HEK293T (cell line): ENCODE data around the gene FAAP20.

ENCODE experiments used
- CTCF ChIA-PET: fragments of 350-600 bp; formaldehyde crosslinking; extraction: SDS; loops from one replicate; lab custom pipeline; 2021; ENCODE audit warnings: antibody characterized with exemption, inconsistent platforms; lab: Yijun Ruan, JAX
- POLR2A ChIA-PET: fragments of 350-600 bp; formaldehyde crosslinking; extraction: SDS; loops from one replicate; lab custom pipeline; 2020; ENCODE audit warnings: antibody characterized with exemption, inconsistent platforms; lab: Yijun Ruan, JAX
- DNase-seq: peaks from one replicate; pipeline ENCODE4 v3.0.0; 2012; ENCODE audit warnings: mixed read lengths; ENCODE audit errors: extremely low spot score
- ARNT ChIP-seq: fragments of 450-650 bp; IDR thresholded peaks from 2 replicates; pipeline ENCODE4 v1.6.1; 2017; ENCODE audit warnings: mild to moderate bottlenecking
- BHLHE40 ChIP-seq: fragments of 450-650 bp; IDR thresholded peaks from 2 replicates; pipeline ENCODE4 v1.6.1; 2016; ENCODE audit warnings: mild to moderate bottlenecking, moderate library complexity, borderline replicate concordance
- CTBP1 ChIP-seq: fragments of 450-650 bp; IDR thresholded peaks from 2 replicates; pipeline ENCODE4 v1.6.1; 2016; ENCODE audit warnings: borderline replicate concordance
- ELF4 ChIP-seq: fragments of 450-650 bp; IDR thresholded peaks from 2 replicates; pipeline ENCODE4 v1.6.1; 2017; ENCODE audit warnings: antibody characterized with exemption
- FOXA1 ChIP-seq: fragments of 450-650 bp; IDR thresholded peaks from 2 replicates; pipeline ENCODE4 v1.6.1; 2016; ENCODE audit warnings: mild to moderate bottlenecking
- FOXK2 ChIP-seq: fragments of 450-650 bp; IDR thresholded peaks from 2 replicates; pipeline ENCODE4 v1.6.1; 2016; ENCODE audit warnings: mild to moderate bottlenecking
- FOXM1 ChIP-seq: fragments of 450-650 bp; IDR thresholded peaks from 2 replicates; pipeline ENCODE4 v1.6.1; 2017; ENCODE audit warnings: mild to moderate bottlenecking, borderline replicate concordance
- HDGF ChIP-seq: fragments of 450-650 bp; IDR thresholded peaks from 2 replicates; pipeline ENCODE4 v1.6.1; 2017; ENCODE audit warnings: antibody characterized with exemption, borderline replicate concordance
- L3MBTL2 ChIP-seq: fragments of 450-650 bp; conservative IDR thresholded peaks from 2 replicates; pipeline ENCODE4 v1.6.1; 2016; ENCODE audit warnings: mild to moderate bottlenecking
- LEF1 ChIP-seq: fragments of 450-650 bp; IDR thresholded peaks from 2 replicates; pipeline ENCODE4 v1.6.1; 2017; ENCODE audit warnings: mild to moderate bottlenecking, borderline replicate concordance
- NFRKB ChIP-seq: fragments of 450-650 bp; IDR thresholded peaks from 2 replicates; pipeline ENCODE4 v1.6.1; 2016; ENCODE audit warnings: mild to moderate bottlenecking, moderate library complexity
- SP1 ChIP-seq: fragments of 450-650 bp; IDR thresholded peaks from 2 replicates; pipeline ENCODE4 v1.6.1; 2017
- SUZ12 ChIP-seq: fragments of 450-650 bp; IDR thresholded peaks from 2 replicates; pipeline ENCODE4 v1.6.1; 2016; ENCODE audit warnings: mild to moderate bottlenecking
- TARDBP ChIP-seq: fragments of 450-650 bp; IDR thresholded peaks from 2 replicates; pipeline ENCODE4 v1.6.1; 2016
- ZNF384 ChIP-seq: fragments of 450-650 bp; IDR thresholded peaks from 2 replicates; pipeline ENCODE4 v1.6.1; 2016
- TF ChIP-seq, protein P1 (sequence below): fragments of 450-650 bp; IDR thresholded peaks from 2 replicates; pipeline ENCODE4 v1.6.1; 2016

The FAAP20 gene

DNA sequence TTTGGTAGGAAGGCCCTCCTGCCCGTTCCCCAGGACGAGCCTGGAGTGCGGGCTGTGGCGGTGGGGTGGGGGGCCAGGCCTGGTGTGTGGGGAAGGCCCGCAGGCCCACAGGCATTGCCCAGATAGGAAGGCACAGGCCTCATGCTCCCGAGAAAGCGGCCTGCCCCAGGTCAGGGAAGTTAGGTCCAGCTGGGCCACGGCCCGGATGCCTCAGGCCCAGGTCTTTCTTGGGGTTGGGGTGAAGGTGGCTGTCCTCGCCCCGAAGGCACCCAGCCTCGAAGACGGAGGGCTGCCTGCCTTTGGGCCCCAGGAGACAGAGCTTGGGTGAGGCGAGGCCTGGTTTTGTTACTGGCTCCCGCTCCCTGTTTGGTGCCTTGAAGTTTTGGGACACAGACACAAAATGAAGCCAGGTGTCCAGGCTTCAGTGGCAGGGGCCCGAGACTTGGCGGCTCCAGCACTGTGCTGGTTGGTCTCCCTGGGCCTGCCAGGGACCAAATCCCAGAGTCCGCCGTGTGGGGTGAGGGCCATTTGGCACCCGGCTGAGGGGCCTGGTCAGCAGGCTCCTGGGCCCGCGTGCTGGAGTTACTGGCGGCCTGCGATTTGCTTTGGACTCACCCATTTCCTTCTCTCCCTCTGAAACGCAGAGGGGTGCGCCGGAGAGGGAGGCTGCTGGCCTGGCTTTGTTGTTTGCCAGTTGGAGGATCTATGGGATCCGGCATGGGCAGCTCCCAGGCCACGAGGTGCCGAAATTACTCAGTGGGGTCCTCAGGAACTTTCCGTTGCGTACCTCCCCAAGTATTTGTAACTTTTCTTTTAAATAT is 35.5 kb upstream of the FAAP20 start:
- no peak for DNase-seq
- CTCF ChIA-PET, result no interaction called here
- TF ChIP-seq FOXM1, result no peak
- peak; percentile 68 for TF ChIP-seq L3MBTL2
- POLR2A ChIA-PET, result interaction anchor here (1.0 to 1.8 kb wide), 4 partner anchors 21 to 80 kb away, joined by 3 to 5 read pairs (median 4); partner anchors contain the start of gene FAAP20

DNA sequence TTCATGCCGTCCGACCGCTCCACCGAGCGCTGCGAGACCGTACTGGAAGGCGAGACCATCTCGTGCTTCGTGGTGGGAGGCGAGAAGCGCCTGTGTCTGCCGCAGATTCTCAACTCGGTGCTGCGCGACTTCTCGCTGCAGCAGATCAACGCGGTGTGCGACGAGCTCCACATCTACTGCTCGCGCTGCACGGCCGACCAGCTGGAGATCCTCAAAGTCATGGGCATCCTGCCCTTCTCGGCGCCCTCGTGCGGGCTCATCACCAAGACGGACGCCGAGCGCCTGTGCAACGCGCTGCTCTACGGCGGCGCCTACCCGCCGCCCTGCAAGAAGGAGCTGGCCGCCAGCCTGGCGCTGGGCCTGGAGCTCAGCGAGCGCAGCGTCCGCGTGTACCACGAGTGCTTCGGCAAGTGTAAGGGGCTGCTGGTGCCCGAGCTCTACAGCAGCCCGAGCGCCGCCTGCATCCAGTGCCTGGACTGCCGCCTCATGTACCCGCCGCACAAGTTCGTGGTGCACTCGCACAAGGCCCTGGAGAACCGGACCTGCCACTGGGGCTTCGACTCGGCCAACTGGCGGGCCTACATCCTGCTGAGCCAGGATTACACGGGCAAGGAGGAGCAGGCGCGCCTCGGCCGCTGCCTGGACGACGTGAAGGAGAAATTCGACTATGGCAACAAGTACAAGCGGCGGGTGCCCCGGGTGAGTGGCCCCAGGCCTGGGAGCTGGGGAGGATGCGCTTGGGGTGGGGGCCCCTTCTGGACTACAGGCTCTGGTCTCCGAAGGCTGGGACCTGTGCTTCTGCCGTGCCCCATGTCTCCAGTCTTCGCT is 34.7 kb upstream of the FAAP20 start:
- no peak for DNase-seq
- CTCF ChIA-PET, result interaction anchor here (1.1 kb wide), 1 partner anchor 30 kb away, joined by 4 read pairs; no protein-coding TSS in a partner anchor
- POLR2A ChIA-PET, result interaction anchor here (0.8 to 1.8 kb wide), 13 partner anchors 8 to 162 kb away, joined by 3 to 10 read pairs (median 5); partner anchors contain the start of genes FAAP20, MORN1 and RER1

DNA sequence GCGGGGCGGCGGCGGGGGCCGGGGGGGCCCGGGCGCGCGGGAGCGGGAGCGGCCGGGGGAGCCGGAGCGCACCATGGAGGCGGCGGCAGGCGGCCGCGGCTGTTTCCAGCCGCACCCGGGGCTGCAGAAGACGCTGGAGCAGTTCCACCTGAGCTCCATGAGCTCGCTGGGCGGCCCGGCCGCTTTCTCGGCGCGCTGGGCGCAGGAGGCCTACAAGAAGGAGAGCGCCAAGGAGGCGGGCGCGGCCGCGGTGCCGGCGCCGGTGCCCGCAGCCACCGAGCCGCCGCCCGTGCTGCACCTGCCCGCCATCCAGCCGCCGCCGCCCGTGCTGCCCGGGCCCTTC is 34.1 kb upstream of the FAAP20 start:
- DNase-seq, result no peak
- ChIA-PET POLR2A (interaction anchor here (0.9 to 1.8 kb wide), 10 partner anchors 9 to 163 kb away, joined by 3 to 10 read pairs (median 4); partner anchors contain the start of genes FAAP20, MORN1 and RER1), CTCF (interaction anchor here (1.1 kb wide), 1 partner anchor 29 kb away, joined by 4 read pairs; no protein-coding TSS in a partner anchor)
- TF ChIP-seq TARDBP, result no peak
- no peak for TF ChIP-seq FOXK2
- no peak for TF ChIP-seq LEF1
- TF ChIP-seq BHLHE40, result no peak
- no peak for TF ChIP-seq CTBP1
- no peak for TF ChIP-seq FOXA1
- no peak for TF ChIP-seq NFRKB
- TF ChIP-seq ARNT, result no peak

More for the DNA sequence above, 34.7 kb upstream of the FAAP20 start:
- TF ChIP-seq NFRKB (no peak), ARNT (no peak), LEF1 (no peak), HDGF (0 out of 2 replicates have a peak, but pooled peaks have one; percentile 18), L3MBTL2 (0 out of 2 replicates have a peak, but pooled peaks have one; percentile 34), FOXM1 (no peak), FOXK2 (no peak), ELF4 (no peak), FOXA1 (no peak), ZNF384 (no peak), SUZ12 (no peak), TARDBP (no peak), CTBP1 (no peak), BHLHE40 (no peak), SP1 (no peak)
- TF ChIP-seq, protein P1, sequence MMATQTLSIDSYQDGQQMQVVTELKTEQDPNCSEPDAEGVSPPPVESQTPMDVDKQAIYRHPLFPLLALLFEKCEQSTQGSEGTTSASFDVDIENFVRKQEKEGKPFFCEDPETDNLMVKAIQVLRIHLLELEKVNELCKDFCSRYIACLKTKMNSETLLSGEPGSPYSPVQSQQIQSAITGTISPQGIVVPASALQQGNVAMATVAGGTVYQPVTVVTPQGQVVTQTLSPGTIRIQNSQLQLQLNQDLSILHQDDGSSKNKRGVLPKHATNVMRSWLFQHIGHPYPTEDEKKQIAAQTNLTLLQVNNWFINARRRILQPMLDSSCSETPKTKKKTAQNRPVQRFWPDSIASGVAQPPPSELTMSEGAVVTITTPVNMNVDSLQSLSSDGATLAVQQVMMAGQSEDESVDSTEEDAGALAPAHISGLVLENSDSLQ, result no peak

DNA sequence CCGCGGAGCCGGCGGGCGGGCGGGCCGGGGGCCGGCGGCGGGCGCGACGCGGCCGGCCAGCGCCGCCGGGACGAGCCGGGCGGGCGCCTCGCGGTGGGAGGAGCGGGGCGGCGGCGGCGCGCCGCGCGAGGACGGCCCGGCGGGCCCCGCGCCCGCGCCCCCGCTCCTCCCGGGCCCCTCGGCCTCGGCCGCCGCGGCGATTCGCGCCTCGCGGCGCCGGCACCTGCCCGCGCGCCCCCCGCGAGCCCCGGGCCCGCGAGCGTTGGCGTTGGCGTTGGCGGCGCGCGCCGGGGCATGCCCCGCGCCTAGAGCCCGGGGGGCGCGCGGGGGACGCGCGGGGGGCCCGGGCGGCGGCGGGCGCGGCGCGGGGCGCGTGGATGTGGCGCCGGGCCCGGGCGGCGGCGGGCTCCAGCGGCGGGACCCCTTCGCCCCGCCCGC is 33.6 kb upstream of the FAAP20 start, which contains the start of gene SKI:
Gene SKI (plus strand): TSS at position 163 of the 438 bp plus-strand sequence. CDS start 448 bp downstream, outside the sequence.
- no peak for DNase-seq
- ChIA-PET CTCF (interaction anchor here (0.5 to 1.0 kb wide), 2 partner anchors 153 to 938 kb away, joined by 3 read pairs; no protein-coding TSS in a partner anchor), POLR2A (interaction anchor here (1.0 to 1.8 kb wide), 9 partner anchors 14 to 318 kb away, joined by 3 to 18 read pairs (median 8); partner anchors contain the start of genes FAAP20, MORN1 and RER1)
- TF ChIP-seq, protein P1, result no peak
- no peak for TF ChIP-seq HDGF
- no peak for TF ChIP-seq FOXA1
- no peak for TF ChIP-seq L3MBTL2
- TF ChIP-seq ARNT, result no peak
- no peak for TF ChIP-seq CTBP1
- TF ChIP-seq LEF1, result no peak
- no peak for TF ChIP-seq BHLHE40
- no peak for TF ChIP-seq TARDBP
- no peak for TF ChIP-seq FOXK2
- no peak for TF ChIP-seq SUZ12
- TF ChIP-seq ZNF384, result no peak
- no peak for TF ChIP-seq FOXM1
- TF ChIP-seq SP1, result no peak
- no peak for TF ChIP-seq ELF4
- TF ChIP-seq NFRKB, result no peak

DNA sequence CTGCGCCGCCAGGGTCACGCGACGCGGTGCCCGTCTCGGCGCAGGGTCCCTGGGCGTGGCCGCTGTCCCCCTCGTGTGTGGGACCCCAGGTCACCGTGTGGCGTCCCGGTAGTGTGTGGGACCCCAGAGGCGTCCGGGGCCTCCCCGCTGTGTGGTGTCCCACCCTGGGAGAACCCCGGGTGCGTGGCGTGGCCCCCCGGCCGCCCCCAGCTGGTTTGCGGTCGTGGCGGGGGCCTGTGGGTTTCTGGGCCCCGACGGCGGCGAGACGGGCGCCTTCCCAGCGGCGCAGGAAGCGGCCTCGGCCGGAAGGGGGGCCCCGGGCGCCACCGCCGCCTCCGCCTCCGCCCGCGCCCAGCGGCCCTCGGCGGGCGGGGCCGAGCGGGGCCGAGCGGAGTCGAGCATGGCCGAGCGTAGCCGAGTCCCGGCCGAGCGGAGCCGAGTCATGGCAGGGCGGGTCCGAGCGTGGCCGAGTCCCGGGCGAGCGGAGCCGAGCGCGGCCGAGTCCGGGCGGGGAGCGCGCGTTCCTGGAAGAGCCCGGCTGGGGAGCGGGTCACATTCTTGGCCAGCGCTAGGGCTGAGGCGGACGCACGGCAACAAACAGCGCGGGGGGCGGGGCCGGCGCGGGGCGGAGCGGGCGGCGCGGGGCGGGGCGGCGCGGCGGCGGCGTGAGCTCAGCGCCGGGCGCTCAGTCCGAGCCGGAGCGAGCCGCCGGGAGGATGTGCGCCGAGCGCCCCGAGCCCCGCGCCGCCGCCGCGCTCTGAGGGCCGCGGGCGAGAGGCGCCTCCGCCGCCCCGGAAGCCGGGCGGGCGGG is 33.0 kb upstream of the FAAP20 start:
- TF ChIP-seq TARDBP (no peak), ELF4 (no peak), SP1 (no peak), CTBP1 (no peak)
- POLR2A ChIA-PET, result interaction anchor here (0.5 to 1.8 kb wide), 21 partner anchors 9 to 318 kb away, joined by 3 to 21 read pairs (median 4); partner anchors contain the start of genes FAAP20, MORN1 and RER1
- CTCF ChIA-PET, result interaction anchor here (0.5 to 1.0 kb wide), 4 partner anchors 10 to 937 kb away, joined by 3 to 4 read pairs (median 3); no protein-coding TSS in a partner anchor
- peak; percentile 99 for DNase-seq
